Upper lobe of left lung (tissue), 6 donors: Measurements from ENCODE around the gene S100A1. TPM values are rescaled to one million over a fixed set of nuclear protein-coding genes. Genes with fewer than 3 reads are reported as not detected.

Experiments
- ATAC-seq, 2 donors: fragments of 200-7000 bp; cut with Tn5 transposase; one replicate each; pipeline ENCODE4 v1.9.1; 2022; ENCODE audit warnings: mild to moderate bottlenecking in 2 of 2, moderate library complexity in 2 of 2; ENCODE audit not compliant: low FRiP score in 2 of 2
- DNase-seq, 2 donors: peaks; one replicate each; pipeline ENCODE4 v3.0.0-alpha.2; 2019 to 2020
- H3K27ac ChIP-seq, 4 donors: fragments of 200-600 bp; sonication (generic); one replicate each; pipeline ENCODE4 v1.5.1; 2016 to 2019
- H3K27me3 ChIP-seq, 4 donors: fragments of 200-600 bp; sonication (generic); one replicate each; pipeline ENCODE4 v1.5.1; 2017 to 2019
- H3K36me3 ChIP-seq, 4 donors: fragments of 200-600 bp; sonication (generic); one replicate each; pipeline ENCODE4 v1.5.1; 2016 to 2019
- H3K4me1 ChIP-seq, 4 donors: fragments of 200-600 bp; sonication (generic); one replicate each; pipeline ENCODE4 v1.5.1; 2018 to 2019
- H3K4me3 ChIP-seq, 4 donors: fragments of 200-600 bp; sonication (generic); one replicate each; pipeline ENCODE4 v1.5.1; 2017 to 2019; ENCODE audit warnings: mild to moderate bottlenecking in 2 of 4, moderate library complexity in 1 of 4
- H3K9me3 ChIP-seq, 4 donors: fragments of 200-600 bp; sonication (generic); one replicate each; pipeline ENCODE4 v1.5.1; 2018 to 2019
- CTCF ChIP-seq, 6 experiments: fragments of 450-650 bp in 4 of 6; fragments of 200-600 bp in 2 of 6; sonication (generic) in 2 of 6; IDR thresholded peaks; one replicate each; pipeline ENCODE4 v1.5.1; 2016 to 2019; ENCODE audit warnings: antibody characterized with exemption in 6 of 6
- EP300 ChIP-seq, 4 donors: sonication (generic); formaldehyde crosslinking; IDR thresholded peaks; one replicate each; pipeline ENCODE4 v1.5.1; 2017; ENCODE audit warnings: antibody characterized with exemption in 4 of 4, control low read depth in 2 of 4
- POLR2A ChIP-seq, 4 donors: fragments of 450-650 bp; IDR thresholded peaks; one replicate each; pipeline ENCODE4 v1.5.1; 2016 to 2017; ENCODE audit warnings: antibody characterized with exemption in 4 of 4, mild to moderate bottlenecking in 2 of 4
- POLR2AphosphoS5 ChIP-seq, 2 donors: sonication (generic); formaldehyde crosslinking; IDR thresholded peaks; one replicate each; pipeline ENCODE4 v1.5.1; 2017; ENCODE audit warnings: antibody characterized with exemption in 2 of 2
- WGBS, 2 donors: methylation state at CpG; one replicate each; pipeline ENCODE4 v1.1.5; 2017 to 2018; 5-methylcytosine and 5-hydroxymethylcytosine counted together
- total RNA-seq, 6 donors: library from RNA; depleted of rRNA in 4 of 6; stranded (reverse); fragments of >200 nt in 4 of 6; gene quantifications; one replicate each; pipeline versions ENCODE4 v1.1.0 to v1.2.1, GENCODE V29; 2016 to 2021
- donor health status: DM: no; HTN: no; CAD: no; lungs with moderate emphysema.
- donor health status: DM: no; HTN: yes; CAD: no; lungs with severe emphysema.

Gene S100A1
- total RNA-seq, 6 donors from 2014 or later = 1.1 TPM; not detected in 5

DNA sequence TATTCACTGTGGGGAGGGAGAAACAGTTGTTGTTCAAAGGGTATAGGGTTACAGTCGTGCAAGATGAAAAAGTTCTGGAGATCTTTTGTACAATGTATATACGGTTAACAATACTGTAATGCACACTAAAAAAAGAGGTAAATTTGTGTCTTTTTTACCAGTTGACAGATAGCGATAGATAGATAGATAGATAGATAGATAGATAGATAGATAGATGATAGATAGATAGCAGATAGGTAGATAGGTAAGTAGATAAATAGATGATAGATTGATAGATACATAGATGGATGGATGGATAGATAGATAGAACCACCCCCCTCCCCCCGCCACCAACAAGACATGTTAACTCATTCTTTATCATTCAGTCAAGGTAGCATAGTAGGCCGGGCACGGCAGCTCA, 25.5 kb upstream of the S100A1 start:
- Histone ChIP-seq H3K4me3 (no peak overlapping the region), H3K4me1 (peaks cover 6 to 17% (median 12%) of the 10 kb centered on the region in 4 donors), H3K27me3 (no peaks in the 10 kb centered on the region), H3K9me3 (no peaks in the 10 kb centered on the region), H3K36me3 (peaks cover 0 to 22% (median 11%) of the 10 kb centered on the region in 4 donors), H3K27ac (no peak overlapping the region)
- WGBS, 2 donors = 90 to 95% methylated on average over 6 of the region's 6 CpGs
- ATAC-seq (no peak), DNase-seq (no peak)
- no peak for TF ChIP-seq CTCF (IDR thresholded peaks at IDR 0.05)
- TF ChIP-seq POLR2AphosphoS5 (IDR thresholded peaks at IDR 0.05) = no peak
- TF ChIP-seq POLR2A (IDR thresholded peaks at IDR 0.05) = no peak
- no peak for TF ChIP-seq EP300 (IDR thresholded peaks at IDR 0.05)

DNA sequence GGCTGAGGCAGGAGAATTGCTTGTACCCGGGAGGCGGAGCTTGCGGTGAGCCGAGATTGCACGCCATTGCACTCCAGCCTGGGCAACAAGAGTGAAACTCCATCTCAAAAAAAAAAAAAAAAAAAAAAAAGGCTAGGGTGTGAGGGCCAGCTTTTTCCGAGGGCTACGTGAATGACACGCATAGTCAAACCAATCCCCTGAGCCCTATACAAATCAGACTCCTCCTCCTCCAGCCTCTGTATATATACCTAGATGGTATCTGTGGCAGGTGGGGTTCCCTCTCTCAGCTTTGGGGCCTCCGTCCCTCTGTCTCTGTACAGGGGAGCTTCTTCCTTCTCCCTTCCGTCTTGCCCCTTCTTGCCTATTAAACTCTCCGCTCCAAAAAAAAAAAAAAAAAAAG, 22.0 kb upstream of the S100A1 start:
- TF ChIP-seq CTCF (IDR thresholded peaks at IDR 0.05) = no peak
- no peak for TF ChIP-seq POLR2A (IDR thresholded peaks at IDR 0.05)
- no peak for TF ChIP-seq EP300 (IDR thresholded peaks at IDR 0.05)
- ATAC-seq = no peak
- Histone ChIP-seq H3K36me3 (peaks cover 0 to 25% (median 11%) of the 10 kb centered on the region in 4 donors), H3K4me1 (peaks cover 34 to 44% (median 39%) of the 10 kb centered on the region in 4 donors), H3K27ac (no peak overlapping the region), H3K4me3 (no peak overlapping the region), H3K9me3 (no peaks in the 10 kb centered on the region), H3K27me3 (no peaks in the 10 kb centered on the region)
- no peak for DNase-seq
- WGBS, 2 donors = 96 to 97% methylated on average over 11 of the region's 11 CpGs

DNA sequence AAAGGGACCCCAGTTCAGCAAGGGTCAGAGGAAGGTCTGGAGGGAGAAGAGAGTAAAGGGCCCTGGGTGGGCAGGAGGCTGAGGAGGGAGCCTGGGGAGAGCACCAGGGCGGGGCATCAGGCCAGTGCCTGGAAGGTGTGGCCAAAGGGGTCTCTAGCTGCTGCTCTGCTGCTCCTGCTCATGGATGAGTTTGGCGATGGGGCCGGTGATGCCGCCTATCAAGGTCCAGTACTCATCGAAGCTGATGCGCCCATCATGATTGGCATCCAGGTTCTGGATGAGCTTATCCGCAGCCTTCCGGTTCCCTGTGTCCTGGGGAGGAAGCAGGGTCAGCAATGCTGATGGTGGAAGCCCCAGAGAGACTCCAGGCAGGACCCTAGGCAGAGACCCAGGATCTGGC, 20.9 kb upstream of the S100A1 start:
- Histone ChIP-seq H3K27ac (peak overlapping the region; percentile 86 to 99 (median 96)), H3K4me3 (peak overlapping the region in 3 of 4 donors; percentile 31 to 60 (median 45)), H3K4me1 (peaks cover 38 to 49% (median 44%) of the 10 kb centered on the region in 4 donors), H3K36me3 (peaks cover 0 to 25% (median 11%) of the 10 kb centered on the region in 4 donors), H3K9me3 (no peaks in the 10 kb centered on the region), H3K27me3 (no peaks in the 10 kb centered on the region)
- ATAC-seq (no peak), DNase-seq (no peak)
- TF ChIP-seq POLR2AphosphoS5 (IDR thresholded peaks at IDR 0.05) = no peak
- no peak for TF ChIP-seq POLR2A (IDR thresholded peaks at IDR 0.05)
- no peak for TF ChIP-seq EP300 (IDR thresholded peaks at IDR 0.05)
- no peak for TF ChIP-seq CTCF (IDR thresholded peaks at IDR 0.05)
- 90% methylated on average over 2 to 8 of the region's 8 CpGs for WGBS, 2 donors

GRCh38 chr1:153608089-153608682, 20.0 kb upstream of the S100A1 start:
- 46 to 58% methylated on average over 5 to 7 of the region's 7 CpGs for WGBS, 2 donors
- TF ChIP-seq POLR2AphosphoS5 (IDR thresholded peaks at IDR 0.05) (peak in 1 of 2 donors; percentile 16), EP300 (IDR thresholded peaks at IDR 0.05) (no peak), CTCF (IDR thresholded peaks at IDR 0.05) (peak in 3 of 6 experiments; percentile 6 to 15 (median 10)), POLR2A (IDR thresholded peaks at IDR 0.05) (no peak)
- DNase-seq (no peak), ATAC-seq (no peak)
- Histone ChIP-seq H3K36me3 (peaks cover 0 to 25% (median 11%) of the 10 kb centered on the region in 4 donors), H3K4me1 (peaks cover 38 to 52% (median 46%) of the 10 kb centered on the region in 4 donors), H3K27ac (peak overlapping the region; percentile 86 to 99 (median 96)), H3K4me3 (peak overlapping the region; percentile 31 to 60 (median 50)), H3K27me3 (no peaks in the 10 kb centered on the region), H3K9me3 (no peaks in the 10 kb centered on the region)
